Measurements from ENCODE around the gene C18orf63. TPM values are rescaled to one million over a fixed set of nuclear protein-coding genes. Genes with fewer than 3 reads are reported as not detected.

Gene C18orf63
- total and polyA plus RNA-seq, 2 of the 4 experiments (the other 2 are of a cell fraction): not detected

DNA sequence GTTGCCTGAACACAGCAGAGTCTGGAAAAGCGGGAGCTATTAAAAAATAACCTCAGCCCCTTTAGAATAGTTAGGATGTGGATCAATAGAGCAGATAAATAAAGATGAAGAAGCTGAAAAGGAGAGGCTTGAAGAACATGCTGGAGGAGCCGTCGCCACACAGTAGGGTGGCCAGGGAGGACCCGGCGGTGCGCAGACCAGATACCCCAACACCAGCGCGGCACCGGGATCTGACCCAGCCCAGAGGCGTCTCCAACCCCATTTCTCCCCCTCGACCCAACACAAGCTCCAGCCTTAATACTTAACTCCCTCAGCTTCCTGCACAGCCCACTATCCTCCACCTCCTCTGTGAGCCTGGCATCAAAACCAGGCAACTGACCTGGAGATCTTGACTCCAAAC, 39.9 kb upstream of the C18orf63 start:
- Histone ChIP-seq H3K79me1 (ENCODE audit: low read depth in 1 of 2, low read length in 2 of 2) (peaks cover 3 to 21% of the 10 kb centered on the region in 2 experiments; a peak in 3 of 4 replicates), H3K23ac (ENCODE audit: low read depth, low read length) (no peak overlapping the region), H2BK20ac (ENCODE audit: low read depth, low read length) (no peak overlapping the region), H4K20me1 (ENCODE audit: insufficient read depth, low read length) (peaks cover 5% of the 10 kb centered on the region; the same call in 1 of the 2 replicates), H3K56ac (ENCODE audit: extremely low read depth, insufficient read depth, low read length) (no peak overlapping the region), H4K8ac (ENCODE audit: low read depth in 2 of 2, low read length in 2 of 2) (no peak overlapping the region), H4K91ac (ENCODE audit: insufficient read depth, low read depth, low read length) (no peak overlapping the region), H2BK120ac (ENCODE audit: low read depth, low read length) (no peak overlapping the region), H2AK5ac (ENCODE audit: low read depth, low read length) (no peak overlapping the region), H3K4me2 (ENCODE audit: low read depth, low read length) (no peak overlapping the region), H2BK15ac (ENCODE audit: low read depth, low read length) (no peak overlapping the region), H3K9ac (ENCODE audit: low read depth, low read length) (no peak overlapping the region), H3K9me3 (ENCODE audit: control insufficient read depth, insufficient read depth, low read length) (no peaks in the 10 kb centered on the region), H2BK5ac (ENCODE audit: low read depth, low read length, poor library complexity, severe bottlenecking) (no peak overlapping the region), H3K18ac (ENCODE audit: low read depth, low read length) (no peak overlapping the region), H3K4me1 (ENCODE audit: control insufficient read depth, insufficient read depth, low read length) (no peaks in the 10 kb centered on the region), H4K5ac (ENCODE audit: low read depth, low read length) (no peak overlapping the region), H3K36me3 (ENCODE audit: control insufficient read depth, insufficient read depth, low read length) (no peaks in the 10 kb centered on the region), H3K14ac (replicated peaks; ENCODE audit: low read depth, low read length) (no peak overlapping the region), H2AK9ac (replicated peaks; ENCODE audit: low read depth, low read length, poor library complexity) (no peak overlapping the region), H3K4ac (ENCODE audit: low read depth, low read length) (no peak overlapping the region), H2AFZ (replicated peaks; ENCODE audit: low read length, poor library complexity) (no peak overlapping the region), H3K27ac (ENCODE audit: insufficient read depth, low read length) (no peak overlapping the region), H3K9me1 (ENCODE audit: insufficient read depth, low read length) (peaks cover 6% of the 10 kb centered on the region; the same call in 1 of the 2 replicates), H3K27me3 (ENCODE audit: control insufficient read depth, insufficient read depth, low read length) (no peaks in the 10 kb centered on the region), H3K4me3 (ENCODE audit: insufficient read depth, low read depth, low read length) (no peak overlapping the region)
- ChIA-PET POLR2A (ENCODE audit: unreplicated experiment) (no interaction called here), CTCF (no interaction called here)
- dilution Hi-C loops (cut with HindIII; ENCODE audit: low sequenced_read_pairs, unreplicated experiment) (no loop called here), intact Hi-C loops (cut with micrococcal nuclease) (no loop called here), in situ Hi-C loops (cut with MboI; ENCODE audit: low sequenced_read_pairs) (no loop called here)
- WGBS, 2 experiments (ENCODE audit: extremely low coverage in 2 of 2, insufficient read length in 1 of 2): no CpG with 5 or more reads among the region's 11 CpGs
- no TSS peak for BruUV-seq (replicated peaks)
- no peak for ATAC-seq (ENCODE audit: low read depth)
- TF ChIP-seq RAD21 (IDR thresholded peaks at IDR 0.05; ENCODE audit: low read length): no peak
- no peak for TF ChIP-seq POLR2A (IDR thresholded peaks at IDR 0.05; ENCODE audit: low read depth, low read length)
- TF ChIP-seq NFE2L2 (IDR thresholded peaks at IDR 0.05; ENCODE audit: low read depth, low read length): no peak
- TF ChIP-seq CHD1 (IDR thresholded peaks at IDR 0.05; ENCODE audit: low read depth, low read length): no peak
- no peak for TF ChIP-seq ELK1 (IDR thresholded peaks at IDR 0.05; ENCODE audit: borderline replicate concordance, low read depth, low read length)
- no peak for TF ChIP-seq MAZ (IDR thresholded peaks at IDR 0.05; ENCODE audit: borderline replicate concordance, low read depth, low read length)
- TF ChIP-seq RCOR1 (IDR thresholded peaks at IDR 0.05; ENCODE audit: insufficient replicate concordance, low read length): no peak
- TF ChIP-seq MXI1 (IDR thresholded peaks at IDR 0.05; ENCODE audit: borderline replicate concordance, low read depth, low read length): no peak
- TF ChIP-seq SMC3 (IDR thresholded peaks at IDR 0.05; ENCODE audit: low read depth, low read length): no peak
- TF ChIP-seq BHLHE40 (IDR thresholded peaks at IDR 0.05; ENCODE audit: low read depth, low read length): no peak
- no peak for TF ChIP-seq MAFK (IDR thresholded peaks at IDR 0.05; ENCODE audit: low read depth, low read length)
- TF ChIP-seq RFX5 (IDR thresholded peaks at IDR 0.05; ENCODE audit: low read depth, low read length): no peak
- no peak for TF ChIP-seq FOS (IDR thresholded peaks at IDR 0.05; ENCODE audit: low read depth, low read length)
- TF ChIP-seq, protein P1, sequence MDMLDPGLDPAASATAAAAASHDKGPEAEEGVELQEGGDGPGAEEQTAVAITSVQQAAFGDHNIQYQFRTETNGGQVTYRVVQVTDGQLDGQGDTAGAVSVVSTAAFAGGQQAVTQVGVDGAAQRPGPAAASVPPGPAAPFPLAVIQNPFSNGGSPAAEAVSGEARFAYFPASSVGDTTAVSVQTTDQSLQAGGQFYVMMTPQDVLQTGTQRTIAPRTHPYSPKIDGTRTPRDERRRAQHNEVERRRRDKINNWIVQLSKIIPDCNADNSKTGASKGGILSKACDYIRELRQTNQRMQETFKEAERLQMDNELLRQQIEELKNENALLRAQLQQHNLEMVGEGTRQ (IDR thresholded peaks at IDR 0.05; ENCODE audit: low read depth, low read length): no peak
- TF ChIP-seq CEBPB (IDR thresholded peaks at IDR 0.05; ENCODE audit: low read depth, low read length): no peak
- TF ChIP-seq, protein P2, sequence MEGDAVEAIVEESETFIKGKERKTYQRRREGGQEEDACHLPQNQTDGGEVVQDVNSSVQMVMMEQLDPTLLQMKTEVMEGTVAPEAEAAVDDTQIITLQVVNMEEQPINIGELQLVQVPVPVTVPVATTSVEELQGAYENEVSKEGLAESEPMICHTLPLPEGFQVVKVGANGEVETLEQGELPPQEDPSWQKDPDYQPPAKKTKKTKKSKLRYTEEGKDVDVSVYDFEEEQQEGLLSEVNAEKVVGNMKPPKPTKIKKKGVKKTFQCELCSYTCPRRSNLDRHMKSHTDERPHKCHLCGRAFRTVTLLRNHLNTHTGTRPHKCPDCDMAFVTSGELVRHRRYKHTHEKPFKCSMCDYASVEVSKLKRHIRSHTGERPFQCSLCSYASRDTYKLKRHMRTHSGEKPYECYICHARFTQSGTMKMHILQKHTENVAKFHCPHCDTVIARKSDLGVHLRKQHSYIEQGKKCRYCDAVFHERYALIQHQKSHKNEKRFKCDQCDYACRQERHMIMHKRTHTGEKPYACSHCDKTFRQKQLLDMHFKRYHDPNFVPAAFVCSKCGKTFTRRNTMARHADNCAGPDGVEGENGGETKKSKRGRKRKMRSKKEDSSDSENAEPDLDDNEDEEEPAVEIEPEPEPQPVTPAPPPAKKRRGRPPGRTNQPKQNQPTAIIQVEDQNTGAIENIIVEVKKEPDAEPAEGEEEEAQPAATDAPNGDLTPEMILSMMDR (conservative IDR thresholded peaks at IDR 0.05; ENCODE audit: low read depth, low read length): no peak
- no peak for DNase-seq

Data from IMR-90 (cell line).